GM21529 (cell line): ENCODE measurements around the gene LGALS12.
A peak's percentile ranks its signal among the peaks of the same experiment; 100 is the strongest.

Experiments
- ATAC-seq: cut with Tn5 transposase; IDR thresholded peaks from one replicate; pipeline ENCODE4 v1.9.1; 2021; ENCODE audit not compliant: unreplicated experiment

The LGALS12 gene

GRCh38 chr11:63505857-63506528, at the start of gene LGALS12:
TSS of gene LGALS12 (plus strand) at chr11:63506084. CDS start at chr11:63506459, 375 bp downstream.
- ATAC-seq, result no peak

- no peak for ATAC-seq
These were observed 46.3 kb upstream of the LGALS12 start for GRCh38 chr11:63459586-63459985.

- no peak for ATAC-seq
These were observed 43.7 kb upstream of the LGALS12 start for GRCh38 chr11:63462137-63462536.

GRCh38 chr11:63470311-63470710, 35.6 kb upstream of the LGALS12 start:
- no peak for ATAC-seq

GRCh38 chr11:63472372-63472771, 33.5 kb upstream of the LGALS12 start:
- ATAC-seq, result no peak

- ATAC-seq, result no peak
These were observed 29.3 kb upstream of the LGALS12 start for GRCh38 chr11:63476618-63477017.

- ATAC-seq, result peak; percentile 70
These were observed 27.0 kb upstream of the LGALS12 start for GRCh38 chr11:63478896-63479295.

- ATAC-seq, result no peak
These were observed 25.8 kb upstream of the LGALS12 start for GRCh38 chr11:63480039-63480438.

- no peak for ATAC-seq
These were observed 20.1 kb upstream of the LGALS12 start for GRCh38 chr11:63485777-63486176.

GRCh38 chr11:63488789-63489188, 17.1 kb upstream of the LGALS12 start:
- ATAC-seq, result no peak

- ATAC-seq, result no peak
These were observed 16.0 kb upstream of the LGALS12 start for GRCh38 chr11:63489879-63490278.

GRCh38 chr11:63490551-63491239, 15.2 kb upstream of the LGALS12 start, which contains the start of gene PLAAT5:
TSS of gene PLAAT5 (minus strand) at chr11:63491167. CDS start at chr11:63491034, 133 bp downstream.
- ATAC-seq, result no peak

GRCh38 chr11:63491240-63491587, 14.7 kb upstream of the LGALS12 start:
- no peak for ATAC-seq

- no peak for ATAC-seq
These were observed 14.1 kb upstream of the LGALS12 start for GRCh38 chr11:63491636-63492372.

- no peak for ATAC-seq
These were observed 13.4 kb upstream of the LGALS12 start for GRCh38 chr11:63492441-63492840.

- no peak for ATAC-seq
These were observed 12.8 kb upstream of the LGALS12 start for GRCh38 chr11:63493127-63493526.

GRCh38 chr11:63494975-63495374, 10.9 kb upstream of the LGALS12 start:
- no peak for ATAC-seq

- no peak for ATAC-seq
These were observed 6.0 kb upstream of the LGALS12 start for GRCh38 chr11:63499874-63500273.

- no peak for ATAC-seq
These were observed 4.6 kb upstream of the LGALS12 start for GRCh38 chr11:63501236-63501635.

GRCh38 chr11:63502252-63502820, 3.5 kb upstream of the LGALS12 start:
- ATAC-seq, result no peak

- ATAC-seq, result no peak
These were observed 2.4 kb upstream of the LGALS12 start for GRCh38 chr11:63503492-63503891.

- no peak for ATAC-seq
These were observed 1.8 kb upstream of the LGALS12 start for GRCh38 chr11:63504054-63504453.
